Measurements from ENCODE around the gene PRR5L.

- TF ChIP-seq EZH2phosphoT487 (IDR thresholded peaks at IDR 0.05; ENCODE audit: low read depth) (no peak), CTCF (IDR thresholded peaks at IDR 0.05; ENCODE audit: low read depth, low read length) (no peak)
These were observed 44.3 kb upstream of the PRR5L start for GRCh38 chr11:36251823-36252222.
